ENCODE data around the gene OR4K5.
"Not testable (repeated sequence)": the region's sequence is repeated elsewhere in the genome, so short reads cannot be mapped to it uniquely, and the experiment has no call there.

Gene OR4K5, protein sequence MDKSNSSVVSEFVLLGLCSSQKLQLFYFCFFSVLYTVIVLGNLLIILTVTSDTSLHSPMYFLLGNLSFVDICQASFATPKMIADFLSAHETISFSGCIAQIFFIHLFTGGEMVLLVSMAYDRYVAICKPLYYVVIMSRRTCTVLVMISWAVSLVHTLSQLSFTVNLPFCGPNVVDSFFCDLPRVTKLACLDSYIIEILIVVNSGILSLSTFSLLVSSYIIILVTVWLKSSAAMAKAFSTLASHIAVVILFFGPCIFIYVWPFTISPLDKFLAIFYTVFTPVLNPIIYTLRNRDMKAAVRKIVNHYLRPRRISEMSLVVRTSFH

DNA sequence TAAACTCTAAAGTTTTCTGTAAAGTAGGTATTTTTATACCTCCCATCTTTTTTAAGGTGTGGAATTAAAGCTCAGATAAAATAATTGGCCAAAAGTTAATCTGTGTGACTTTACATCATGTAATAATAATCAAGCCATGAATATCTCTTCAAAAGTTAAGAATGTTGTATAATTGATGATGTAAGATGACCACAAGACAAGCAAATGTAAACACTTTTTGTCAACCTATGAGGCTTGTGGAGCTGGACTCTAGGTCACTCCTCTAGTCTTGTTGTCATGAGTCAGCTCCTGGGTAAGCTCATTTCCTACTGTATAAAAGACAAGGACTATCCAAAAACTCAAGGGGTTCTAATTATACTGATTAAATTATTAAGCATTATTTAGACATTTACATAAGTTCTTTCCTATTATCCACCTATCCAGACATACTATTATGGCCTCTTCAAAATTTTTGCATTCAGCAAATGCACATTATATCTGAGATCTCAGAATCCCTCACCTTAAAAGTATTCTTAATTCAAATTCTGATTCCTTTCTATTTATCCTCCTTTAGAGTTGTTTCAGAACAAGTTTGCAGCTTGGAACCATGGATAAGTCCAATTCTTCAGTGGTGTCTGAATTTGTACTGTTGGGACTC is at the start of gene OR4K5:
Gene OR4K5, plus strand, starts transcription at position 587 of the 637 bp plus-strand sequence. Its CDS starts 0 bp downstream, at position 587.
- FAIRE-seq: no peak
- no peak for DNase-seq (ENCODE audit: low spot score)

DNA sequence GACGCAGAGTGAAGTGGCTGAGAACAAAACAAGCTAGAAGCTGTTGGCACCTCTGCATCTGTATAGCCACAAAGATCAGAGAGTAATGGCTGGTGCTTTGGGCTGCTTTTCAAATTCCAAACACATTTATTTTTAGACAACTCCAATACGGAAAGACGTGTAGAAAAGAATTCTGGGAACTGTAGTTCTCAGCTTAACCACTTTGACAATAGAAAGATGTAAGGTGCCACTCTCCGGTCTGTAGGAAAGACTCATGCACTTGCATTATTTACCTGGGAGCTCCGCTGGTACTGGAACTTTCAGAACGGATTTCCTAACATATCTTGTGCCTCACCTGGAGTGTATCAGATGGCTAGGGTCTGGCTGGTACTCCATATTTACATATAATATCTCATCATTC is 47.2 kb upstream of the OR4K5 start:
- FAIRE-seq (no peak), DNase-seq (ENCODE audit: low spot score) (peak; percentile 54)

DNA sequence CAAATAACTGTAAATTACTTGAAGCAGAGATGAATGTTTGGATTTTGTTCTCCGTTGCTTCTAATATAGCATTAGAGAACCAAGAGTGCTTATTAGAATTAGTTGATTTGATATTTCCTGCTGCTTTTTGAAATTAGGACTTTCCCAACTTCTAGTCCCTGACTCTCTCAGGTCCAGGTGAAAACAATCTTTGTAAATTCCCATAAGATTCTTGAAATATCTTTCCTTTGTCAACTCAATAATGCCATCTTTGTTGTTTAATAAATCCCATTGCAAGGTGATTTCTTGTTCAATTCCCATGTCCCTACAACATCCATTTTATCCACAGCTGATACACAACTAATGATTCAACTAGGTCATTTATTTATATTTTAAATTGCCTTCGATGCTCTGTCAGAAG is 45.6 kb upstream of the OR4K5 start, which contains the start of gene OR4K2:
Gene OR4K2, plus strand, starts transcription at position 301 of the 400 bp plus-strand sequence. CDS start 1,126 bp downstream, outside the sequence.
- no peak for DNase-seq (ENCODE audit: low spot score)
- FAIRE-seq: no peak

DNA sequence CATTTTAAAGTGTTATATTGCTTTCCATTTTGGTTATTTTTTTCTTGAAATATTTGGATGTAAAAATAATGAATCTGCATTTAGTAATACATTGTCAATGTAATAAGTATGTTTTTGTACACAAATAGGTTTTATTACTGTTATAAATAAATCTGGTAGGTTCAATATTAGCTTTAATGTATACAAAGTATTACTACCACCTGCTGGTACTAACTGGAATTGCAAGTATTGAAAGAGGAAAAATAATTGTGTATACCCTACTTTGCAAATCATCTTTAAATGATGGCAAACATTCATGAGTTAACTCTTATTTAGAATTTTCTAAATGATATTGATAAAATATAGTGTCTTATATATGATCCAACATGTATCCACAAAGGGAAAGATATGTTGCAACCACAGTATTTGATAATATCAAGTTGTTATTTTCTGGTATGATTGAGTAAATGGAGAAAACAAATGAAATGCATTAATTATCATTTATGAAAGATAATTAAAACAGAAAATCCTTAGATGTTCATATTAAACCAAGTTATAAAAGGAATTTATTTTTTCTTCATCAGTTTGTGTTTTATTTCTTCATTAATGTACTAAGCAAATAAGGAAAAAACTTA is 42.3 kb upstream of the OR4K5 start:
- no peak for FAIRE-seq

DNA sequence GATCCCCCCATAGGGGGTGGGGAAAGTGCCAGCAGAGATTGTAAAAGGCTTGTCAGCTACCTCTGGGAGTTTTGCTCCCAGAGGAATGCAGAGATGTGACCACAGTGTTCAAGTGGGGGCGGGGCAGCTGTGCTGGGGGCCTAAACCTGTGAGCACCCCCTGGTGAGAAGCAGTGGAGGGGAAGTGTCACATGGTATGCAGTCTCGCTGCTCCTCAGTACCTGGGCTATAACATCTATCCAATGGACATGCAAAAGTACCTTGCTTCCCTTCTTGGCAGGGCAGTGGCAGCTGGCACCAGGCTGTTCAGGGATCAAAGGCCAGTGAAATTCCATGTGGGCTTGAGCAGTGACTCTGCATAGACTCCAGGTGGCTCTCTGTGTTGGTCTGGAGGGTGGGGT is 25.1 kb upstream of the OR4K5 start:
- FAIRE-seq (peak; percentile 79), DNase-seq (ENCODE audit: low spot score) (no peak)

More for the DNA sequence above, 42.3 kb upstream of the OR4K5 start:
- no peak for DNase-seq (ENCODE audit: low spot score)

DNA sequence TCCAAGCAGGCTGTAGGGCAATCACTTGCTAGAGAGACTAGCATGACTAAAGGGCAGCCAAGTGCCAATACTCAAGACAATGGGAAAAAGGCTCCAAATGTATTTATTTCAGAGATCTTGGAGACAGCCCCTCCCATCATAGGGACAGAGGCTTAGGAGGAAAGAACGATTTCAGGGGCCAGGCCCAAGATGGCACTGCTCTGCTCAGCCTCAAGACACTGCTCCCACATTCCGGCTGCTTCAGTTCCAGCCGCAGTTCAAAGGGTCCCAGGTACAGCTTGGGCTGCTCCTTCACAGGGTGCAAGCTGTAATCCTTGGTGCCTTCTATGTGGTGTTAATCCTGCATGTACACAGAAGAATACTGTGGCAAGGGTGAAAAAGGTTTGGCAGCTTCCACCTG is 19.4 kb upstream of the OR4K5 start:
- FAIRE-seq (no peak), DNase-seq (ENCODE audit: low spot score) (no peak)

DNA sequence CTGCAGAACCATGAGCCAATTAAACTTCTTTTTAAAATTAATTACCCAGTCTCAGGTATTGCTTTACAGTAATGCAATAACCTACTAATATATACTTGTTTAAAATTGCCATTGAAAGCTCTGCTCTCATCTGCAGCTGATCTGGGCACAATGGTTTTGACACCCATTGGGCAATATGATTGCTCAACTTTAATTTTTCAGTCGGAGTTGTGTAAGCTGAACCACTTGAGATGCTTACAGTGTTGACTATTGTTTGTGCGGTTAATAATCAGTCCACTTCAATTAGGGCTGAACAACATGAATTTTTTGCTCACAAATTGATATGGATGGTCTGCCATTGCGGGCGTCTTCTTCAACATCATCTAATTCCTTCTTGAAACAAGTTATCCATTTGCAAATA is 18.0 kb upstream of the OR4K5 start:
- no peak for DNase-seq (ENCODE audit: low spot score)
- FAIRE-seq: no peak

DNA sequence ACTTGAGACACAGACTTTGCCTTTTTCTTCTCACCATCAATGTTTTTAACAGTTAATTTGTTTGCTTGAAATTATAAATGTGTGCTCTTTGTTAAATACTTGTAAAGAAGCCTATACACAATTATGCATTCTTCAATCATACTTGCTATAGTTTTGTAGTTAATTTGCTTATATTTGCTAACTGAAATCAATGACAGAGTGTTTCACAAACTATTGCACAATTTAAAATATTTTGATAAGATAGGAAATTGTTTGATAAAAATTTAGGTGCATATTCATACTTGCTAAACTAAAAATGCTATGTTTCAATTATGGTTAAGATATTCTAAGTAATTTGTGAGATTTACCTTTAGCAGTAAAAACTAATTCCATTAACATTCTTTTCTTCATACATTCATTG is 13.7 kb upstream of the OR4K5 start:
- no peak for DNase-seq (ENCODE audit: low spot score)
- FAIRE-seq: no peak

DNA sequence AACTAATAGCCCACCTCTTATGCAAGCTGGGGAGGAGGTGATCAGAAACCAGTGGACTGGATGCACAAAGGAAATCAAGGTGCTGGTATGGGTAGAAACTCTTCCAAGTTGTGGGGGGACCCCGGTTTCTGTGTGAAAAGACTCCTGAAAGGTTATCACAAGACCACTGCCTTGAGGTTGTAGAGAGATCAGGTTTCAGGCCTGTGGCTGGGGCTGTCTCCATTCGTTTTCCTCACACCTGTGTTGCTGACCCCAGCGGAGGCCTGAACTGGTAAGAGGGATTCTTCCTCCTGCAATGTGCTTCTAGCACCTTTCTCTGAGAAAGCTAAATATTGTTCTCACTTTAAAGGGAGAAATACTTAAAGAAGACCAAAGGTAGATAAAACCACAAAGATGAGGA is 9.3 kb upstream of the OR4K5 start:
- FAIRE-seq (peak; percentile 9), DNase-seq (ENCODE audit: low spot score) (no peak)

DNA sequence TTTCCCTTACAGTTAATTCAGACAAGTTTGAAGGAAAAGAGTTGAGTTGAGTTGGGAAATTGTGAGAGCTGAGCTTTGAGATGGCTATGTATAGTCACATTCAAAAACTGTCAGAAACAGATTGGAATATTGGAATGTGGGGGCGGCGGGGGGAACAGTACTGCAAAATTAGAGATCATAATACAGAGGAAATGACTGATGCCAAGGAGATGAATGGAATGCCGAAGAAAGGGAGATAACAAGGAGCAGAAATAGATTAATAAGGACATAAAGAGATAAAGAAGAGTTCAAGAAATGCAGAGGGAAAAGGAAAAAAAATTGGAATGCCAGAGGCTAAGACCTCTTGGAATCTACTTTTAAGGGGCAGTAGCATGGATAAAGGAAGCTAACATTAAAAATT is 3.2 kb upstream of the OR4K5 start:
- DNase-seq (ENCODE audit: low spot score) (no peak), FAIRE-seq (peak; percentile 67)

DNA sequence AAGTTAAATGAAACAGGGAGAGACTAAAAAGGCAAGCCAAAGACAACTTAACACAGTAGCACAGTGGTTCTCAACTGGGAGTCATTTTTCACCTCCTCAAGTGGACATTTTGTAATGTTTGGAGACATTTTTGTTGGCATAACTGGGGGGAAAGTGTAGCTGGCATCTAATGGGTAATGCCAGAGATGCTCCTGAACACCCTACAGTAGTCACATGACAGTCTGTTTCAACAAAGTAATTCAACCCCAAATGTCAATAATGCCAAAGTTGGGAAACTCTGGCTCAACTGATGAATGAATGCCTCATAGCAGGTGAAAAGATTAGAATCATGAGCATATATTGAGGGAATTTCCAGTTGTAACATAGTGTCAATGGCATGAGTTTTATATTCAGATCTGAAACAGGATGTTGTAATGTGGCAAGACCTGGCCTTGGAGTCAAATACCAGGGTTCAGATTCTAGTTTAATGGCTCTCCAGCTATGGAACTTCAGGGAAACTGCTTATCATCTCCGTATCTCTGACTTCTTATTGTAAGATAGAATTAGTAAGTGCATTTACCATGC is 2.4 kb upstream of the OR4K5 start:
- DNase-seq (ENCODE audit: low spot score) (no peak), FAIRE-seq (peak; percentile 52)

DNA sequence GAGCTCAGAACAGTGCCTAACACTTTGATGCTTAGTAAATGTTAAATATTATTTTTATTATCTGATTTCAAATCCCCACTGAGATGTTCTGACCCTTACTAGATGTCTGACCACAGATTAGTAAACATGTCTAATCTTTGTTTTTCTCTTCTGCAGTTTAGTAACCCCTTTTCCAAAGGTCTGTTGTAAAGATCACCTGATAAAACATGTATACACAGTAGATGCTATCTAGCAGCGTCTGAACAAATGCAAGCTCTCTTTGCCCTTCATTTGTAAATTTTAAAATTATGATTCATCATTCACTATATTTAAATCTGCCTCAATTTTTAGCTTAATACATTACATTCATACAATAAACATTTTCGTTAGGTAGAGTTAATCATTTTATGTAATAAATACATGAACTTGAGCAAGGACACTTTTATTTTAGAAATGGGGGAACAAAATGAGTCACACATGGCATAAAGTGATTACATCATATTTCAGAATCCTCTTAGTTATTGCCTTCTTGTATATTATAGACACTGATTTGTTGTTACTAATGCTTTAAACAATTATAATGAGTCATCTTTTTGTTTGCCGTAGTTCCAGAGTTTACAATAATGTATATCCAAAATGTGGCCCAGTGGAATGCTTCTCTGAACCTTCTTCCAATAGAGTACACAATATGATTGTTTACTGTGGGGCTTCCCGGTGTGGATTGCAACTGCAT is 1.7 kb upstream of the OR4K5 start:
- FAIRE-seq: peak; percentile 42
- DNase-seq (ENCODE audit: low spot score): no peak

DNA sequence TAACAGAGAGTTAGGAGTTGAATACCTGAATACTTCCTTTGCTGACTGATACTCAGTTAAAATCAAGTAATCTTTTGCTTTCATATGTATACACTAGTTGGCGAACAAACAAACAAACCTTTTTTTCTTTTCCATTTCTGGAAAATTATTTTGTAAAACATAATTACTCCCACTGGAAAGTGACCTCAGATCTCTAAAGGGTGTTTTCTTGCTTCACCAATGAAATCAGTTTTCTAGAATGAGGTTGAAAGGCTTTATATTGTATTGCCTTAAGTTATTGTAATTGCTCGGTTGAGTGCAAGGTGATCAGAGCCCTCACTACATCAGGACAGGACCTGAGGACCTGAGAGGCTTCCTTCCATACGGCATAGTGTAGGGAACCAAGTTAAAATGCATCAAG is 10.2 kb downstream of the OR4K5 start, which contains the start of gene OR4K1:
Gene OR4K1, plus strand, starts transcription at position 301 of the 400 bp plus-strand sequence. CDS start 4,750 bp downstream, outside the sequence.
- FAIRE-seq: no peak
- DNase-seq (ENCODE audit: low spot score): no peak

DNA sequence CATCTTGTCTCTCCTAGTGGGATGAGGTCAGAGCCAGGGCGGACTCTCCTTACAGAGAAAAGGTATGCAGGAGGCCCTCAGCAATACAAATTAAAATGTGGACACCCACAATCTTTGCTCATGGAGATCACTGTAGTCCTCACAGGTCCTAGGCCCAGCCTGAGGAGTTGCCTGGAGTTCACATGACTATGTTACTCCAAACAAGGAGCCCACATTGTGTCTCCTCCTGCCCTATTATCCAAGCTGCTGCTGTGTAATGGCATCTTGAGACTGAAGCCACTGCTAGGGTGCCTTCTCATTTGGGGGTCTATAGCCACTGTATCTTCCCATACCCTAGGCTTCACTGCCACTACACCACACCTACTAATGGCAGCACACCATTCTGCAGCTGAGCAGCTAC is 21.3 kb downstream of the OR4K5 start:
- no peak for DNase-seq (ENCODE audit: low spot score)
- no peak for FAIRE-seq

DNA sequence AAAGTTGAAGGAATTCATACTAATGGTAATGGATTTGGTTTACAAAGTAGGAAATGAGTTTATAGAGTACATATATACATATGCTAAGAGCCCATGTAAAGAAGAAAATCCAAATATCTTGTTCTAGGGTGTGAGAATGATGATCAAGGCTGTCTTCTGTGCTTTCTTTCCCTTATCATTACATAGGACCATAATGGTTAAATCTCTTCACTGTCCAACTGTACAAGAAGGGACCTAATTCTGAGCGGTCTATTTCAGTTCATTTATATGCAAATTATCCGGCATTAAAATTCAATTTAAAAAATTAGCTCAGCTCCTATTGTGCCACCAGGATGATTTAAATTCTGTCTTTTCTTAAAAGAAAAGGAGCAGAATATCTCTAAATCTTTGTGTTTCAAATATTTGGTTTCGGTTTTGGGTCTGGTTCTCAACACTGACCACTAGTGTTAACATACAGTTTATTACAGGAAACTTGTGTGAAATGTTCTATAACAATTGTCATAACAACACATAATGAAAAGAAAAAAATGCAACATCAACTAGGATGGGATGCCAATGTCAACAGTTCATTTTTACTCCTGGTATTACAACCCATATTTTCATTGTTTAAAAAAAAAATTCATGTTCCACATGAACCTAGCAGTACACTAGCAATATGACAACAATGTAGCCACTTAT is 27.1 kb downstream of the OR4K5 start:
- DNase-seq (ENCODE audit: low spot score) (peak; percentile 55), FAIRE-seq (peak; percentile 48)

DNA sequence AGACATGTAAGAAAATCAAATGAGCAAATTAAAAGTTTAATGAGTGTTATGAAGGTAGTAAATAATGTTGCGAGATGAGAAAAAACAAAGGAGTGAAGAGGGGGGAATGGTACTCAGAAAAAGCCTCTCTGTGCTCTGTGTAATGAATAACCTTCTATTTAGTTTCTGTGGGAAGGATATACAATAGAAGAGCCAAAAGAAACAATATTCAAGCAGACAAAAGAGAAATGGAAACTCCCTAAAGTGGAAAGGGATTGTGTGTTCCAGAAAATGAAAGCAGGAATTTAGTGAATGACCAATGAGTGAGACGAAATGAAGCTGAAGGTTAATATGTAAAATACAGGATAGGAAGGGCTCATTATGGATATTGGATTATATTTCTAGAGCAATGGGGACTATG is 28.8 kb downstream of the OR4K5 start:
- FAIRE-seq: no peak
- no peak for DNase-seq (ENCODE audit: low spot score)

DNA sequence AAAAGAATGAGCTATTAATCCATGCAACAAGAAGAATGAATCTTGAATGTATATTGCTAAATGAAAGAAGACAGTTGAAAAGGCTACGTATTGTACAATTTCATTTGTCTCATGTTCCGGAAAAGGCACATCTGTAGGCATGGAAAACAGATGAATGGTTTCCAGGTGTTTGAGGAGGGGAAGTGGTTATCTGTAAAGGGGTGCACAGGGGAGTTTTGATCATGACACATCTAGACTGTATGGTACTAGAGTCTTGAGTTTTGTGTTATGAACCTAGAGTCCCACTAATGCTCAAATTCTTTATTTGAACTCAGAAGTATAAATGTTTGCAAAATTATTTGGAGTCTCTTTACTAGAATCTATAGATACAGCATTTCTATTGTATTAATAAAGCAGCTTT is 49.3 kb downstream of the OR4K5 start:
- not testable (repeated sequence) for FAIRE-seq

More for the DNA sequence above, 49.3 kb downstream of the OR4K5 start:
- DNase-seq (ENCODE audit: low spot score): not testable (repeated sequence)
